Stimulated activated CD8-positive, alpha-beta memory T cell treated with anti-CD3 and anti-CD28 coated beads, Interleukin-12 subunit alpha, Interleukin-12 subunit beta, amount 100 ng/mL, for 24 hours (primary cell): ENCODE results near the gene RNF41.
"Not testable (repeated sequence)": the region's sequence is repeated elsewhere in the genome, so short reads cannot be mapped to it uniquely, and the experiment has no call there.

Source experiments
- DNase-seq: peaks from one replicate; pipeline ENCODE4 v3.0.0-alpha.2; 2020; ENCODE audit errors: extremely low read depth

RNF41 gene

GRCh38 chr12:56221757-56222530 lies at the start of gene RNF41:
RNF41 (minus strand) TSS chr12:56221922; CDS start chr12:56214047, 7,875 bp downstream.
- peak; percentile 81 for DNase-seq

- DNase-seq = no peak
Observed at GRCh38 chr12:56271031-56271430, 49.3 kb upstream of the RNF41 start.

DNA sequence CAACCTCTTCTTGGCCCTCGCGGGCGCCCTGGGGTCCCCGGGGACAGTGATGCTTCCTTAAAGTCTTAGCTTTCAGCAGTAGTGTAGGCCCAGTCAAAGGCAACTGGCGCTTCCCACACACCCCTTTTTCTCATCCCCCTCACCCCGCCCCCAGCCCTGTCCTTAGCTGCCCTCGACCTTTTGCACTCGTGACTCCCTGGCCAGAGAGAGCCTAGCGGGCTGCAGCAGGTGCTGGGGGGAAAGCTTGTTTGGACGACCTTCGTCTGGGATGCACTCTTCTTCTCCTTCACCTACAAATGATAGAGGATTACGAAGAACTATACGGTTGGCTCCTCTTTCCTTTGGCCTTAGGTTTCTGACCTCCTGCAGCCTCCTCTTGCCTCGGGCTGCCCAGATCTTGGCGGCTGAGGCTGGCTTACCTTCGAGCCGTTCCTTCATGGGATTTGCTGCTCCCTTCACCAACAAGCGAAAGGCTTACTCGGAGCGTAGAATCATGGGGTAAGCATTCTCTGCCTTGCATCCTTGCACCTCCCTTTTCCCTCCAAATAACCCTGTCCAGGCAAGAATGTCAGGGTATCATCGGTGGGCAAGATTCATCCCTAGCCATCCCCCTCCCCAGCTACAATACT lies 45.8 kb upstream of the RNF41 start:
- no peak for DNase-seq

DNA sequence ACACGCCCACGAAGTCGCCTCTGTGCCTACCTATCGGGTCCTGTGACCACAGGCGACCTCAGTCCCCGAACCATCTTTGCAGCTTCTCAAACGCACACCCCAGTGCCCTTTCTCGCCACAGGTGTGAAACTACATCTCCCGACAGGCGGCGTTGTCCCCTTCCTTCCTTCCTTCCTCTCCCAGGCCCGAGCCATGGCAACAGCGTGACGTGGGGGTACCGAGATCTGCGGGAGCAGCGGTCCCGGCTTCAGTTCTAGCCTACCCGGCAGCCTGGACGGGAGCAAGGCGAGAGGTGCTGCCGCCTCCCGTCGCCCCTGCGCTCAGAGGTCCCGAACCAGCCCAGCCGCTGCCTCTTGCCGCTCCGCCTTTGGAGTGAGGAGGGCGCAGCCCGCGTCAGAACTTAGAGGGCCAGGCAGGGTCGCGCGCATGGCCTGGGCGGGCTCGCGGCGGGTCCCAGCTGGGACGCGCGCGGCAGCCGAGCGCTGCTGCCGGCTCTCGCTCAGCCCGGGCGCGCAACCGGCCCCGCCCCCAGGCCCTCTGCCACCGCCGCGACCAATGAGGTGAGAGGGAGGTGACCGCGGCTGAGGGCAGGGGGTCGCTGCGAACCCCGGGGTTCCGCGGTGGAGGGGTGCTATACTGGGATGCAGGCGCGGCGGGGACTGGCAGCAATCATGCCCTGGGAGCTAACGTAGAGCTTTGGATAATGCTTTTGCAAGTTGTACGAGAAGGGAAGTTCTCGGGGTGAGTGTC lies 45.1 kb upstream of the RNF41 start, which contains the start of gene COQ10A:
TSS of gene COQ10A (plus strand) at position 250 of the 750 bp plus-strand sequence. CDS start at position 427, 177 bp downstream.
- DNase-seq = peak; percentile 69

- DNase-seq = not testable (repeated sequence)
Observed at GRCh38 chr12:56266068-56266692, 44.5 kb upstream of the RNF41 start.

GRCh38 chr12:56262955-56263354 lies 41.2 kb upstream of the RNF41 start:
- DNase-seq = not testable (repeated sequence)

GRCh38 chr12:56261503-56262232 lies 39.9 kb upstream of the RNF41 start:
- no peak for DNase-seq

- no peak for DNase-seq
Observed at GRCh38 chr12:56260921-56261320, 39.2 kb upstream of the RNF41 start.

GRCh38 chr12:56260380-56260779 lies 38.7 kb upstream of the RNF41 start:
- no peak for DNase-seq

DNA sequence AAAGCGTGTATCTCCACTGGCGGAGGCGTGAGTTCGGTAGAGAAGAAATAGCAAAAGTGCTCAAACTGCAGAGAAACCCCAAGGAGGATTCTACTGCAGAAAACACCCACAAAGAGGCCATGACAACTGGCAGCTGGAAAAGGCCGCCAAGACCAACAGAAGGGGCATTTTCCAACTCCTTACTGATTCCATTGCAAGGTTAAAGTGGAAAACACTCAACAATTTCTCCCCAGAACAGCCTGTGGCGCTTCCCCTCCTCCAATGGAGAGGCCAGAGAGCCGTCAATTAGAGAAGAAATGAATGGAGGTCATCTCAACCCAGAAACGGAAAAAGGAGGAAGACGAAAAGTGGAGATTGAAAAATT lies 37.1 kb upstream of the RNF41 start:
- DNase-seq = no peak

DNA sequence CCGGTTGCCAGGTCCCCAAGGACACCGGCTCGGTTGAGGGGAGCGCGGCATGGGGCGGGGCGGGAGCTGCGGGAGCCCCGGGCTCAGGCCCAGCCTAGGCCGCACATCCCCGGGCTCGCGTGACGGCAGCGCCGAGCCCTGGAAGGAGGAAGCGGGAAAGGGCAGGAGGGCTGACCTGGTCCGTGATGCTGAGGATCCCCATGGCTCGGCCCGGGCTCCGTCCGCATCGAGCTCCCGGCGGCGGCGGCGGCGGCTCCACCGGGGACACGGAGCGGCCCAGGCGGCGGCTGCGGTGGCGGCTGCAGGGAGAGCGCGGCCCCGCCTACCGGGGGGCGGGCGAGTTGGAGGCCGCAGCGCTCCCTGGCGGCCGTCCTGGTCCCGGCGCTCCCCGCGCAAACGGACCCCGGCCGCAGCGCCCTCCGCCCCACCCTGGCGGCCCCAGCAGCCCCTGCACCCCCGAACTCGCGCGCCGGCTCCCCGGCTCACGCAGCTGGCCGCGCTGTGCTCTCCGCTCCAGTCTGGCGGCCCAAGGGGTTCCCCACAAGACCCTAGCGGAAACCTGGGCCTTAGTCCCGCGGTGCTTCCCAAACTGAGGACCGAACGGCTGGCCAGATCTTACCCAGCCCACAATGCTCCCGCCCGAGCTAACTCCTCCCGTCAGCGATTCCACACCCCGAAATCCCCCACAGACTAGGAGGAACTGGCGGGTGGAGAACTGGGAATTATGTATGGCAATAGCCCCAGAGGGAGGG lies 36.5 kb upstream of the RNF41 start, which contains the start of gene ANKRD52:
TSS of gene ANKRD52 (minus strand) at position 317 of the 752 bp plus-strand sequence. CDS start at position 202, 115 bp downstream.
- DNase-seq = peak; percentile 49

DNA sequence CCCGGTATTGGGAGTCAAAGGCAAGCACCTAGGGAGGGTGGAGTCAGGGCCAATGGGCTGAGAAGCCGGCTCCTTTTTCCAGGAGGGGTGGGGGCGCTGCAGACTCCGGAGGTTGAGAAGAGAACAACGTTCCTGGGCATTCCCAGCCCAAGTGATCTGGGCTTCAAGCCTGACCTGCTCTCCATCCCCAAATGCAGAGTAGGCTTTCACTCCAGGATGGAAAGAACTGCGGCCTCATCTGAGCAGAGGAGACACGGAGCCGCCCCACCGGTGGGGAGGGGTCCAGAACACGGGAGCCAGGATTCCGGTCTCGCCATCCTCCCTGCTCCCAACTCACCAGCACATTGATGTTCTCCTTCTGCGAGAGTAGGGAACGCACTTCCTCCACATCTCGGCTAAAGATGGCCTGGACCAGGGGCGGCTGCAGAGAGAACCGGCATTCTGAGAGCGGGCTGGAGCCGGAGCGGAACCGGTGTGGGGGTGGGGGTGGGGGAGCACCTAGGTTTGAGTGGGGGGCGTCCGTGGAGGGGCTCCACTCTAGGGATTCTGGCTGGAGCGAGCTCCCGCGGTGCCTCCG lies 35.9 kb upstream of the RNF41 start:
- no peak for DNase-seq

DNA sequence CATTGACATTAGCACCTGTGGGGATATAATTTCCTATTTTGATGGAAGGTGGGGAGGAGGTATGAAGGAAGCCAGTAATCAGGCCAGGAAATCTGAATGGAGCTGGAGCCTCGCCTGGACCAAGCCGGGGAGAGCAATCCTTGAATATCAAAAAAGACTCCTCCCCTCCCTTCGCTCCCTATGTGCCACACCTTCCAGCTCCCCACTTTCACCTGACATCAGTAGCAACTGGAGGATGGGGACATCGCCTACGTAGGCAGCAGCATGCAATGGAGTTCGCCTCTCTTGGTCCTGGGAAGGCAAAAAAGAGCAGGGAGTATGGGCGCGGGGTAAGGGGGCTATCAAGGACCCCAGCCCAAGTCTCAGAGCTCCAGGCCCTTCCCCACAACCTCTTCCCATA lies 35.3 kb upstream of the RNF41 start:
- DNase-seq = no peak

DNA sequence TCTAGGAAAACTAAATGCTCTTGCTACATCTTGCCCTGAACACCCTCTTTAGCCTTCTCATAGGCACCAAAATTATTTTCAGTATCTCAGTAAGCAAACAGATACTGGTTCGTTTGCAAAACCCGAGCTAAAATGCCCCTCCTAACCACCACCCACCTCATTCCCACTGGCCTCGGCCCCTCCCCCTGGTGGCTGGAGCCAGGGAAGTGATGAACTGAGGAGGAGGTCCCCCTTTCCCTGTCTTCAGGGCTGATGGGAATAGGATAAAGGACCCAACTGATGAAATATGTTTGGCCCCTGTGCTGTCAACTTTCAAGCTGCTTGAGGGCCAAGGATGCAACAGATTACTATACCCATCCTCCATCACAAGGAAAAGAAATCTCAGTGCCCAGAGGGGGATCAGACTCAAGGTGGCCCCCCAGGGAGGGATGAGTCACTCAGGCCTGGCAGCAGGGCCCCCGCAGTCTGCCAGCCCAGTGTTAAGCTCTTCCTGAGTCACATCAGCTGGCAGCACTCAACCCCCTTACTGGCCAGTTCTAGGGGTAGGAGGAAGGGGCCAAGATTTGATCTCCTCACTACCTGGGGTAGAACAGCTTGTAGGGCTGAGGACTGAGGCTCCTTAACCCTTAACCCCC lies 34.7 kb upstream of the RNF41 start:
- DNase-seq = no peak

- DNase-seq = no peak
Observed at GRCh38 chr12:56255671-56256070, 33.9 kb upstream of the RNF41 start.

DNA sequence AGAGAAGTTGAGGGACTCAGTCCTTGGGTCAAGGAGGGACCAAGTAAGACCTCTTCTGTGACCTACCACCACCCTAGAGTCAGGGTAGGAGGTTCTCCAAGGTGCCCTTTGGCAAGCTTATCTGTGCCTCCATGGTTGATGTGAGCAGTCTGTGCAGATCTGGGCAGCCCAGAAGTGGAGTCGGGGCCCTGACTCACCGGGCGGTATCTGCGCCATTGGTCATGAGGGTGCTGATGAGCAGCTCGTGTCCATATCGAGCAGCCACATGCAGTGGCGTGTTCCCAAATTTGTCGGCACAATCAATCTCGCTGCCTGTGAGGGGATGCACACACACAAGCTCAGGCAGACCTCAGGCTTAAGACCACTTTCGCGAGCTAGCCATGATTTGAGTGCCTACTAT lies 31.4 kb upstream of the RNF41 start:
- DNase-seq = no peak

GRCh38 chr12:56252649-56253048 lies 30.9 kb upstream of the RNF41 start:
- no peak for DNase-seq

- no peak for DNase-seq
Observed at GRCh38 chr12:56248711-56249110, 27.0 kb upstream of the RNF41 start.

GRCh38 chr12:56247923-56248322 lies 26.2 kb upstream of the RNF41 start:
- no peak for DNase-seq

GRCh38 chr12:56244494-56244893 lies 22.8 kb upstream of the RNF41 start:
- DNase-seq = no peak
